Endothelial cell of umbilical vein (primary cell): ENCODE results near the gene CMIP. TPM values are rescaled to one million over a fixed set of nuclear protein-coding genes. Genes with fewer than 3 reads are reported as not detected.

Source experiments
- BruUV-seq: library from RNA; stranded (reverse); fragments of 400-500 nt; replicated peaks from 2 replicates; lab custom pipeline; 2021; lab: Mats Ljungman, UMichigan
- CTCF ChIA-PET: fragments of 300-600, 350-600 bp; sonication (Branson Sonifier 250); formaldehyde crosslinking; loops from one replicate; lab custom pipeline; 2021; ENCODE audit warnings: antibody characterized with exemption, inconsistent platforms; lab: Charles Lee
- POLR2A ChIA-PET: fragments of 300-600, 350-600 bp; sonication (Branson Sonifier 250); formaldehyde crosslinking; loops from one replicate; lab custom pipeline; 2021; ENCODE audit warnings: antibody characterized with exemption, inconsistent platforms; lab: Charles Lee
- DNase-seq: peaks from one replicate; pipeline ENCODE4 v3.0.0-alpha.2; 2011; ENCODE audit warnings: low read depth, low spot score
- FAIRE-seq: peaks from 2 replicates; lab custom pipeline; 2011; peaks lifted over from hg19 to GRCh38; lab: Jason Lieb, UNC
- H2AFZ ChIP-seq: 2 replicates; pipeline ENCODE4 v1.6.0; 2012; ENCODE audit warnings: low read depth, low read length, control low read depth, inconsistent platforms
- H3K27ac ChIP-seq: 2 replicates; pipeline ENCODE4 v1.5.1; 2011; ENCODE audit warnings: low read depth, mild to moderate bottlenecking, control low read depth, low read length, moderate library complexity; ENCODE audit not compliant: insufficient read depth
- H3K27me3 ChIP-seq, 2 experiments: 2 replicates each; pipeline versions ENCODE4 v1.6.0 to v1.6.1; 2011; ENCODE audit warnings: low read length in 2 of 2, mixed read lengths in 1 of 2; ENCODE audit not compliant: control insufficient read depth in 2 of 2, insufficient read depth in 2 of 2
- H3K36me3 ChIP-seq, 2 experiments: 2 replicates in 1 of 2; 3 replicates in 1 of 2; pipeline ENCODE4 v1.5.1; 2011; ENCODE audit warnings: low read length in 2 of 2, mild to moderate bottlenecking in 1 of 2, moderate library complexity in 1 of 2; ENCODE audit not compliant: control insufficient read depth in 2 of 2, insufficient read depth in 2 of 2; ENCODE audit errors: extremely low read depth in 1 of 2
- H3K4me1 ChIP-seq: 3 replicates; pipeline ENCODE4 v1.5.1; 2011; ENCODE audit warnings: mild to moderate bottlenecking, low read length; ENCODE audit not compliant: control insufficient read depth, insufficient read depth; ENCODE audit errors: extremely low read depth
- H3K4me2 ChIP-seq: 2 replicates; pipeline ENCODE4 v1.6.1; 2011; ENCODE audit warnings: low read length, control low read depth, mixed read lengths; ENCODE audit not compliant: insufficient read depth
- H3K4me3 ChIP-seq, 3 experiments: fragments of 200-600 bp in 1 of 3; sonication (generic), shearing (Covaris generic) in 1 of 3; replicated peaks in 1 of 3; 2 replicates each; pipeline ENCODE4 v1.5.1; 2011 to 2016; ENCODE audit warnings: control low read depth in 3 of 3, low read length in 3 of 3, mild to moderate bottlenecking in 2 of 3, inconsistent platforms in 1 of 3, low read depth in 1 of 3, moderate library complexity in 1 of 3; ENCODE audit not compliant: insufficient read depth in 1 of 3
- H3K79me2 ChIP-seq: 2 replicates; pipeline ENCODE4 v1.6.0; 2012; ENCODE audit warnings: low read length, inconsistent platforms; ENCODE audit not compliant: control insufficient read depth, insufficient read depth
- H3K9ac ChIP-seq: replicated peaks from 2 replicates; pipeline ENCODE3; 2011; ENCODE audit warnings: low read length, control low read depth; ENCODE audit not compliant: insufficient read depth; ENCODE audit errors: extremely low read depth
- H3K9me1 ChIP-seq: replicated peaks from 3 replicates; pipeline ENCODE4 v1.6.0; 2011; ENCODE audit warnings: mild to moderate bottlenecking, low read length; ENCODE audit not compliant: control insufficient read depth, insufficient read depth; ENCODE audit errors: extremely low read depth
- H3K9me3 ChIP-seq: replicated peaks from 2 replicates; pipeline ENCODE4 v1.5.1; 2012; ENCODE audit warnings: low read length, inconsistent platforms; ENCODE audit not compliant: control insufficient read depth, insufficient read depth
- H4K20me1 ChIP-seq: replicated peaks from 2 replicates; pipeline ENCODE3; 2011; ENCODE audit warnings: mild to moderate bottlenecking, low read length; ENCODE audit not compliant: control insufficient read depth, insufficient read depth; ENCODE audit errors: extremely low read depth
- EZH2 ChIP-seq: IDR thresholded peaks from 2 replicates; pipeline ENCODE4 v1.6.1; 2012; ENCODE audit warnings: borderline replicate concordance, low read depth, mild to moderate bottlenecking, moderate library complexity, low read length, inconsistent platforms; ENCODE audit not compliant: severe bottlenecking
- FOS ChIP-seq: IDR thresholded peaks from 2 replicates; pipeline ENCODE4 v1.6.1; 2011; ENCODE audit warnings: mild to moderate bottlenecking, low read length, moderate library complexity, borderline replicate concordance; ENCODE audit not compliant: insufficient read depth
- GATA2 ChIP-seq: IDR thresholded peaks from 2 replicates; pipeline ENCODE4 v1.7.0; 2011; ENCODE audit warnings: low read depth, mild to moderate bottlenecking, moderate library complexity, mixed read lengths, low read length; ENCODE audit not compliant: insufficient read length, insufficient read depth
- MYC ChIP-seq: IDR thresholded peaks from one replicate; pipeline ENCODE4 v1.6.1; 2011; ENCODE audit warnings: mild to moderate bottlenecking, low read depth, low read length
- POLR2A ChIP-seq: IDR thresholded peaks from 2 replicates; pipeline ENCODE4 v1.6.1; 2012; ENCODE audit warnings: low read depth, mild to moderate bottlenecking, control low read depth, low read length
- POLR2AphosphoS5 ChIP-seq: IDR thresholded peaks from 2 replicates; pipeline ENCODE4 v1.6.1; 2012; ENCODE audit warnings: low read depth, mild to moderate bottlenecking, control low read depth, low read length, moderate library complexity; ENCODE audit not compliant: insufficient read depth
- dilution Hi-C: fragments of 300-500 bp; cut with MboI; formaldehyde crosslinking; loops from one replicate; pipeline ENCODE4 v1.15.0; 2019; ENCODE audit warnings: low sequenced_read_pairs; ENCODE audit not compliant: extremely low pct_ligation_motif_present
- intact Hi-C: fragments of 100-400 bp; cut with micrococcal nuclease; formaldehyde crosslinking; loops from one replicate; pipeline ENCODE4 v1.10.0; 2022
- polyA plus RNA-seq, 4 experiments: library from polyadenylated mRNA; depleted of rRNA in 3 of 4; stranded (reverse) in 3 of 4; unstranded in 1 of 4; fragments of >200 nt; gene quantifications; 2 replicates each; pipeline versions ENCODE4 v1.2.1 to v1.2.3, GENCODE V29; 2011 to 2012; ENCODE audit warnings: missing spikeins in 1 of 4
- total RNA-seq: library from RNA; stranded (reverse); gene quantifications from 2 replicates; pipeline ENCODE4 v1.2.3, GENCODE V29; 2021
- TF ChIP-seq, protein P1 (sequence below): IDR thresholded peaks from 2 replicates; pipeline ENCODE4 v1.6.1; 2011; ENCODE audit not compliant: insufficient read depth, insufficient read length
- TF ChIP-seq, protein P2 (sequence below), 2 donors: IDR thresholded peaks; 1 replicate in 1 of 2; 2 replicates in 1 of 2; pipeline ENCODE4 v1.5.1; 2011; ENCODE audit warnings: low read length in 2 of 2, mild to moderate bottlenecking in 2 of 2, moderate library complexity in 2 of 2, control low read depth in 1 of 2, inconsistent platforms in 1 of 2, low read depth in 1 of 2; ENCODE audit not compliant: insufficient read depth in 1 of 2; ENCODE audit errors: extremely low read depth in 1 of 2

Gene CMIP
- total and polyA plus RNA-seq, 2 donors (not counting 3 experiments of a cell fraction or from before 2014, with no cell fraction given): 29.0 to 101 TPM

DNA sequence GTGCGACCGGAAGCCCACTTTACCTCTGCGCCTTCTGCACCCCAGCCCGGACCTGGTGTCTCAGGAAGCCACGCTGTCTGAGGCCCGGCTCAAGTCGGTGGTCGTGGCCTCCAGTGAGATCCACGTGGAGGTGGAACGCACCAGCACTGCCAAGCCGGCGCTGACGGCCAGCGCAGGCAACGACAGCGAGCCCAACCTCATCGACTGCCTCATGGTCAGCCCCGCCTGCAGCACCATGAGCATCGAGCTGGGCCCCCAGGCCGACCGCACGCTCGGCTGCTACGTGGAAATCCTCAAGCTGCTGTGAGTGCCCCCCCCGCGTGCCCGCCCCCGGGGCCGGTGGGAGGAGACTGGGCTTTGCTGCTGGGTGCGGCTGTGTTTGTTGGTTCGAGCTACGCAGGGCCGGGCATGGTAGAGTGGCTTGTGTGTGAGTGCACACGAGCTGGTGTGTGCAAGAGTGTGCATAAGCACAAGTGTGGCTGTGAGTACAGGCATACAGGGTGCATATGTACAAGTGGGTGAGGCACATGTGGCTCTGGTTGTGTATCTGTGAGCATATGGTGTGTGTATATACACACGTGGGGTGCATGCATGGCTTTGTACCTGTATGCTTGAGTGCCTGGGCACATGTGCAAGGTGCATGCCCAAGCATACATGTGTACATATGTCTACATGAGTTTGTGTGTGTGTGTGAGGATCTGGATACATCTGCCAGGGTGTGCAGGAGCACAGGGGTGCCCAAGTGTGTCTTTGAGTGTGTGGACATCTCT, 233.9 kb downstream of the CMIP start:
- H3K36me3 ChIP-seq: peaks cover 0 to 40% of the 10 kb centered on the region in 2 experiments
- H3K9me1 ChIP-seq: no peaks in the 10 kb centered on the region
- no TSS peak for BruUV-seq
- no peaks in the 10 kb centered on the region for H3K9me3 ChIP-seq
- H3K79me2 ChIP-seq: no peaks in the 10 kb centered on the region
- intact Hi-C loops: no loop called here
- H3K9ac ChIP-seq: no peak overlapping the region
- dilution Hi-C loops: no loop called here
- no peak overlapping the region for H3K4me2 ChIP-seq
- CTCF ChIA-PET: interaction anchor here (0.8 to 0.9 kb wide), 2 partner anchors 19 to 85 kb away, joined by 3 to 4 read pairs; no protein-coding TSS in a partner anchor
- H3K27me3 ChIP-seq: no peaks in the 10 kb centered on the region
- no peaks in the 10 kb centered on the region for H4K20me1 ChIP-seq
- peak; percentile 60 for DNase-seq
- no peak overlapping the region for H2AFZ ChIP-seq
- TF ChIP-seq GATA2 (no peak), FOS (no peak), POLR2AphosphoS5 (no peak), MYC (no peak), EZH2 (no peak), POLR2A (no peak)
- TF ChIP-seq, protein P1, sequence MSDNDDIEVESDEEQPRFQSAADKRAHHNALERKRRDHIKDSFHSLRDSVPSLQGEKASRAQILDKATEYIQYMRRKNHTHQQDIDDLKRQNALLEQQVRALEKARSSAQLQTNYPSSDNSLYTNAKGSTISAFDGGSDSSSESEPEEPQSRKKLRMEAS: no peak
- TF ChIP-seq, protein P2, sequence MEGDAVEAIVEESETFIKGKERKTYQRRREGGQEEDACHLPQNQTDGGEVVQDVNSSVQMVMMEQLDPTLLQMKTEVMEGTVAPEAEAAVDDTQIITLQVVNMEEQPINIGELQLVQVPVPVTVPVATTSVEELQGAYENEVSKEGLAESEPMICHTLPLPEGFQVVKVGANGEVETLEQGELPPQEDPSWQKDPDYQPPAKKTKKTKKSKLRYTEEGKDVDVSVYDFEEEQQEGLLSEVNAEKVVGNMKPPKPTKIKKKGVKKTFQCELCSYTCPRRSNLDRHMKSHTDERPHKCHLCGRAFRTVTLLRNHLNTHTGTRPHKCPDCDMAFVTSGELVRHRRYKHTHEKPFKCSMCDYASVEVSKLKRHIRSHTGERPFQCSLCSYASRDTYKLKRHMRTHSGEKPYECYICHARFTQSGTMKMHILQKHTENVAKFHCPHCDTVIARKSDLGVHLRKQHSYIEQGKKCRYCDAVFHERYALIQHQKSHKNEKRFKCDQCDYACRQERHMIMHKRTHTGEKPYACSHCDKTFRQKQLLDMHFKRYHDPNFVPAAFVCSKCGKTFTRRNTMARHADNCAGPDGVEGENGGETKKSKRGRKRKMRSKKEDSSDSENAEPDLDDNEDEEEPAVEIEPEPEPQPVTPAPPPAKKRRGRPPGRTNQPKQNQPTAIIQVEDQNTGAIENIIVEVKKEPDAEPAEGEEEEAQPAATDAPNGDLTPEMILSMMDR (IDR thresholded peaks at IDR 0.05; ENCODE audit: extremely low read depth in 1 of 2, insufficient read depth in 1 of 2, low read depth in 1 of 2, low read length in 2 of 2): no peak
- POLR2A ChIA-PET: no interaction called here
- H3K27ac ChIP-seq: peak overlapping the region; percentile 60
- peaks cover 10% of the 10 kb centered on the region for H3K4me1 ChIP-seq
- no peak for FAIRE-seq
- H3K4me3 ChIP-seq: peak overlapping the region in 1 of 3 experiments; percentile 0
